Gastrocnemius medialis (tissue), 4 donors: ENCODE measurements around the gene RAB11A.

Experiments
- POLR2A ChIP-seq, 2 donors: fragments of 450-650 bp; IDR thresholded peaks; one replicate each; pipeline ENCODE4 v1.6.1; 2017; ENCODE audit warnings: antibody characterized with exemption in 2 of 2, mild to moderate bottlenecking in 2 of 2, moderate library complexity in 2 of 2
- TF ChIP-seq, protein P1 (sequence below), 5 experiments: fragments of 450-650 bp in 3 of 5; fragments of 200-600 bp in 2 of 5; sonication (generic) in 2 of 5; IDR thresholded peaks in 4 of 5; conservative IDR thresholded peaks in 1 of 5; 1 replicate in 4 of 5; 2 replicates in 1 of 5; pipeline ENCODE4 v1.5.1; 2016 to 2019; ENCODE audit warnings: antibody characterized with exemption in 5 of 5, mild to moderate bottlenecking in 3 of 5, moderate library complexity in 3 of 5

DNA sequence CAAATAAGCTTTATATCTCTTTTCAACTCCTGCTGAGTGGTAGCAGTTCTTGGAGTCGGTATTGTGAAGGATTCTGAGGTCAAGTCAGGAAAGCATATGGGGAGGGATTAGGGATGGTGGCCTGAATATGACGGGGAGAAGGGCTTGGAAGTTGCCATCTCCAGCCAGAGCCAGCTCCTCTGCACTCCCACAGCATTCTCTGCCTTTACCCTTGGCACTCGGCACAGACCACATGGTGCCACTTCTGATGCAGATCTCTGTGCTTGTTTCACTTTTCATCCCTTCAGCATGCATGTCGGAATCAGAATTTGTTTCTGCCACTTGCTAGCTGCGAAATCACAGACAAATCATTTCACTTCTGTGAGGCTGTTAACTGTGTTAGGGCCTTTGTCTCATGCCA, 52.5 kb downstream of the RAB11A start:
- TF ChIP-seq POLR2A (IDR thresholded peaks at IDR 0.05) = no peak
- TF ChIP-seq, protein P1, sequence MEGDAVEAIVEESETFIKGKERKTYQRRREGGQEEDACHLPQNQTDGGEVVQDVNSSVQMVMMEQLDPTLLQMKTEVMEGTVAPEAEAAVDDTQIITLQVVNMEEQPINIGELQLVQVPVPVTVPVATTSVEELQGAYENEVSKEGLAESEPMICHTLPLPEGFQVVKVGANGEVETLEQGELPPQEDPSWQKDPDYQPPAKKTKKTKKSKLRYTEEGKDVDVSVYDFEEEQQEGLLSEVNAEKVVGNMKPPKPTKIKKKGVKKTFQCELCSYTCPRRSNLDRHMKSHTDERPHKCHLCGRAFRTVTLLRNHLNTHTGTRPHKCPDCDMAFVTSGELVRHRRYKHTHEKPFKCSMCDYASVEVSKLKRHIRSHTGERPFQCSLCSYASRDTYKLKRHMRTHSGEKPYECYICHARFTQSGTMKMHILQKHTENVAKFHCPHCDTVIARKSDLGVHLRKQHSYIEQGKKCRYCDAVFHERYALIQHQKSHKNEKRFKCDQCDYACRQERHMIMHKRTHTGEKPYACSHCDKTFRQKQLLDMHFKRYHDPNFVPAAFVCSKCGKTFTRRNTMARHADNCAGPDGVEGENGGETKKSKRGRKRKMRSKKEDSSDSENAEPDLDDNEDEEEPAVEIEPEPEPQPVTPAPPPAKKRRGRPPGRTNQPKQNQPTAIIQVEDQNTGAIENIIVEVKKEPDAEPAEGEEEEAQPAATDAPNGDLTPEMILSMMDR (IDR thresholded peaks at IDR 0.05 in 4 of 5, conservative IDR thresholded peaks at IDR 0.05 in 1 of 5) = no peak
